OCI-LY1 (cell line): ENCODE data around the gene GNAI2.

ENCODE experiments used
- H2AFZ ChIP-seq: fragments of 200-600 bp; sonication (generic), shearing (Covaris generic); 2 replicates; pipeline ENCODE4 v1.6.0; 2014; ENCODE audit warnings: antibody characterized with exemption, mild to moderate bottlenecking, low read length
- H3F3A ChIP-seq: fragments of 200-600 bp; sonication (generic), shearing (Covaris generic); 2 replicates; pipeline ENCODE4 v1.6.0; 2014; ENCODE audit warnings: mild to moderate bottlenecking, antibody characterized with exemption, low read length, moderate library complexity; ENCODE audit not compliant: insufficient read depth
- H3K27ac ChIP-seq: fragments of 200-600 bp; sonication (generic); 2 replicates; pipeline ENCODE4 v1.5.1; 2014; ENCODE audit warnings: low read length, mixed run types, mild to moderate bottlenecking, low read depth; ENCODE audit not compliant: poor library complexity, severe bottlenecking
- H3K27me3 ChIP-seq: fragments of 200-600 bp; sonication (generic); 2 replicates; pipeline ENCODE4 v1.6.0; 2014; ENCODE audit warnings: antibody characterized with exemption, mild to moderate bottlenecking, low read length, moderate library complexity; ENCODE audit not compliant: insufficient read depth
- H3K36me3 ChIP-seq: fragments of 200-600 bp; sonication (generic); 2 replicates; pipeline ENCODE4 v1.6.1; 2014; ENCODE audit warnings: mild to moderate bottlenecking, antibody characterized with exemption, low read length, moderate library complexity, mixed read lengths; ENCODE audit not compliant: insufficient read depth
- H3K4me1 ChIP-seq: fragments of 200-600 bp; sonication (generic); 2 replicates; pipeline ENCODE4 v1.5.1; 2014; ENCODE audit warnings: mild to moderate bottlenecking, low read length, moderate library complexity; ENCODE audit not compliant: insufficient read depth, severe bottlenecking
- H3K4me2 ChIP-seq: fragments of 200-600 bp; sonication (generic), shearing (Covaris generic); 2 replicates; pipeline ENCODE4 v1.6.1; 2014; ENCODE audit warnings: low read length
- H3K4me3 ChIP-seq: fragments of 200-600 bp; sonication (generic); 2 replicates; pipeline ENCODE4 v1.5.1; 2014; ENCODE audit warnings: low read length, low read depth, mild to moderate bottlenecking, mixed read lengths; ENCODE audit not compliant: poor library complexity, severe bottlenecking
- H3K79me2 ChIP-seq: fragments of 200-600 bp; shearing (Covaris generic); 2 replicates; pipeline ENCODE4 v1.6.1; 2016; ENCODE audit warnings: mixed run types, low read length, mixed read lengths; ENCODE audit not compliant: insufficient read depth
- H3K9ac ChIP-seq: fragments of 200-600 bp; sonication (generic), shearing (Covaris generic); 2 replicates; pipeline ENCODE4 v1.6.1; 2014; ENCODE audit warnings: mild to moderate bottlenecking, low read length, mixed read lengths
- H3K9me2 ChIP-seq: fragments of 200-600 bp; sonication (generic), shearing (Covaris generic); 2 replicates; pipeline ENCODE4 v1.6.1; 2014; ENCODE audit warnings: low read depth, mild to moderate bottlenecking, low read length, mixed read lengths
- H3K9me3 ChIP-seq: fragments of 200-600 bp; shearing (Covaris generic); 2 replicates; pipeline ENCODE4 v1.6.1; 2014; ENCODE audit warnings: low read length, mixed read lengths
- H4K20me1 ChIP-seq: fragments of 200-600 bp; sonication (generic), shearing (Covaris generic); 2 replicates; pipeline ENCODE4 v1.6.0; 2016; ENCODE audit warnings: mild to moderate bottlenecking, low read length; ENCODE audit not compliant: insufficient read depth
- EZH2 ChIP-seq: fragments of 200-600 bp; sonication (generic), shearing (Covaris generic); IDR thresholded peaks from 2 replicates; pipeline ENCODE4 v1.8.0; 2017; ENCODE audit warnings: borderline replicate concordance, mixed run types, mild to moderate bottlenecking, antibody characterized with exemption, low read length, moderate library complexity, mixed read lengths
- TF ChIP-seq, protein P1 (sequence below): fragments of 200-600 bp; sonication (generic), shearing (Covaris generic); IDR thresholded peaks from 2 replicates; pipeline ENCODE4 v1.5.1; 2017; ENCODE audit warnings: mild to moderate bottlenecking, antibody characterized with exemption, low read length, moderate library complexity, mixed read lengths

The GNAI2 gene

GRCh38 chr3:50229490-50229889 lies 6.5 kb upstream of the GNAI2 start:
- no peak overlapping the region for H3K4me2 ChIP-seq
- TF ChIP-seq EZH2 = no peak
- TF ChIP-seq, protein P1, sequence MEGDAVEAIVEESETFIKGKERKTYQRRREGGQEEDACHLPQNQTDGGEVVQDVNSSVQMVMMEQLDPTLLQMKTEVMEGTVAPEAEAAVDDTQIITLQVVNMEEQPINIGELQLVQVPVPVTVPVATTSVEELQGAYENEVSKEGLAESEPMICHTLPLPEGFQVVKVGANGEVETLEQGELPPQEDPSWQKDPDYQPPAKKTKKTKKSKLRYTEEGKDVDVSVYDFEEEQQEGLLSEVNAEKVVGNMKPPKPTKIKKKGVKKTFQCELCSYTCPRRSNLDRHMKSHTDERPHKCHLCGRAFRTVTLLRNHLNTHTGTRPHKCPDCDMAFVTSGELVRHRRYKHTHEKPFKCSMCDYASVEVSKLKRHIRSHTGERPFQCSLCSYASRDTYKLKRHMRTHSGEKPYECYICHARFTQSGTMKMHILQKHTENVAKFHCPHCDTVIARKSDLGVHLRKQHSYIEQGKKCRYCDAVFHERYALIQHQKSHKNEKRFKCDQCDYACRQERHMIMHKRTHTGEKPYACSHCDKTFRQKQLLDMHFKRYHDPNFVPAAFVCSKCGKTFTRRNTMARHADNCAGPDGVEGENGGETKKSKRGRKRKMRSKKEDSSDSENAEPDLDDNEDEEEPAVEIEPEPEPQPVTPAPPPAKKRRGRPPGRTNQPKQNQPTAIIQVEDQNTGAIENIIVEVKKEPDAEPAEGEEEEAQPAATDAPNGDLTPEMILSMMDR = no peak
- H4K20me1 ChIP-seq = no peaks in the 10 kb centered on the region
- H3K27me3 ChIP-seq = no peaks in the 10 kb centered on the region
- no peak overlapping the region for H2AFZ ChIP-seq
- no peaks in the 10 kb centered on the region for H3K36me3 ChIP-seq
- no peaks in the 10 kb centered on the region for H3K9me2 ChIP-seq
- no peaks in the 10 kb centered on the region for H3K9me3 ChIP-seq
- H3K4me1 ChIP-seq = peaks cover 32% of the 10 kb centered on the region
- no peak overlapping the region for H3K27ac ChIP-seq
- H3K4me3 ChIP-seq = no peak overlapping the region
- H3F3A ChIP-seq = no peaks in the 10 kb centered on the region
- no peak overlapping the region for H3K9ac ChIP-seq
- no peaks in the 10 kb centered on the region for H3K79me2 ChIP-seq

DNA sequence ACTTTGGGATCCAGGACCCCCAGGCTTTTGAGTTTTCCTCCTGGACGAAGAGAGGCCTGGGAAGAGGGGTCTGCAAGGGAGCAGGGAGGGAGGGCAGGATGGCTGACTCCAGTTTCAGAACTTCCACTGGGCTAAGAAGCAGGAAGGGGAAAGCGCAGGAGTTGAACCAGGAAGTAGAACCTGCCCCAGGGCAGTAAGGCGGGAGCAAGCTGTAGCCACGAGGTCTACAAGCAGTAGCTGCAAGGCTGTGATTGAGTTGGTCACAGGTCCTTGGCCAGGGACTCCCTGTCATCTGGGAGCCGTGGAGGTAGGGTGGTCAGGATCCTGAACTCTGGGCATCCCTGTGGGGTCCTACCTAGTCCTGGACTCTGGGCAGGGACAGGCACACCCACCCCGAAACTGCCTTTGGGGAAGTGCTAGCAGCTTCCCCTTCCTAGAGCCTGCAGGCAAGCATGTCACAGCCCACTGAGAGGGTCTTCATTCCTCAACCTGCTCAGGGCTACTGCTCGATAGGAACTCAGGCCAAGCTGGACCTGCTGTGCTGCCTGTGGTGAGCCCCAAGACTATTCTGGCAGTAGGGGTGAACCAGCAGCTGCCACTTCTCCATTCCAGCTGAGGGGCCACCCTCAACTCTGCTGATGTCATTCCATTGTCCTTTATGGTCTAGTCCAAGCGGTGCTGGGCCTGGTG lies 5.8 kb upstream of the GNAI2 start:
- Histone ChIP-seq H3K4me1 (peaks cover 36% of the 10 kb centered on the region), H3K9ac (no peak overlapping the region), H3F3A (no peaks in the 10 kb centered on the region), H3K4me3 (no peak overlapping the region), H3K79me2 (no peaks in the 10 kb centered on the region), H3K9me2 (no peaks in the 10 kb centered on the region), H3K9me3 (no peaks in the 10 kb centered on the region), H3K36me3 (no peaks in the 10 kb centered on the region), H3K4me2 (no peak overlapping the region), H3K27me3 (no peaks in the 10 kb centered on the region), H4K20me1 (no peaks in the 10 kb centered on the region), H2AFZ (no peak overlapping the region), H3K27ac (no peak overlapping the region)
- TF ChIP-seq EZH2 = no peak
- TF ChIP-seq, protein P1 = no peak

- Histone ChIP-seq H3K9ac (no peak overlapping the region), H3F3A (no peaks in the 10 kb centered on the region), H2AFZ (no peak overlapping the region), H3K4me2 (no peak overlapping the region), H3K27ac (no peak overlapping the region), H3K27me3 (no peaks in the 10 kb centered on the region), H3K9me2 (no peaks in the 10 kb centered on the region), H3K4me3 (no peak overlapping the region), H4K20me1 (no peaks in the 10 kb centered on the region), H3K36me3 (no peaks in the 10 kb centered on the region), H3K9me3 (no peaks in the 10 kb centered on the region), H3K4me1 (peaks cover 40% of the 10 kb centered on the region), H3K79me2 (no peaks in the 10 kb centered on the region)
- TF ChIP-seq EZH2 = no peak
- TF ChIP-seq, protein P1 = no peak
Observed at GRCh38 chr3:50230794-50231125, 5.2 kb upstream of the GNAI2 start.
